OCI-LY3 (cell line): ENCODE data around the gene CEP104.

ENCODE experiments used
- CTCF ChIP-seq: fragments of 200-600, 300-600 bp; sonication (generic); IDR thresholded peaks from 2 replicates; pipeline ENCODE4 v1.5.1; 2014; ENCODE audit warnings: antibody characterized with exemption, low read length, low read depth
- EZH2phosphoT487 ChIP-seq: fragments of 200-600 bp; shearing (Covaris generic); IDR thresholded peaks from 2 replicates; pipeline ENCODE4 v1.6.1; 2018; ENCODE audit warnings: antibody characterized with exemption, mixed run types, low read depth

- no peak for TF ChIP-seq CTCF
- no peak for TF ChIP-seq EZH2phosphoT487
Observed at GRCh38 chr1:3773572-3774275, 83.3 kb downstream of the CEP104 start.
